Bronchial smooth muscle cell (primary cell): ENCODE measurements around the gene NUP37. TPM values are rescaled to one million over a fixed set of nuclear protein-coding genes. Genes with fewer than 3 reads are reported as not detected.

Experiments
- total RNA-seq: library from RNA; depleted of rRNA; stranded (reverse); fragments of >200 nt; gene quantifications from 2 replicates; pipeline ENCODE4 v1.2.1, GENCODE V29; 2014

Gene NUP37
- total RNA-seq, result 50.3 and 56.5 TPM in 2 replicates

DNA sequence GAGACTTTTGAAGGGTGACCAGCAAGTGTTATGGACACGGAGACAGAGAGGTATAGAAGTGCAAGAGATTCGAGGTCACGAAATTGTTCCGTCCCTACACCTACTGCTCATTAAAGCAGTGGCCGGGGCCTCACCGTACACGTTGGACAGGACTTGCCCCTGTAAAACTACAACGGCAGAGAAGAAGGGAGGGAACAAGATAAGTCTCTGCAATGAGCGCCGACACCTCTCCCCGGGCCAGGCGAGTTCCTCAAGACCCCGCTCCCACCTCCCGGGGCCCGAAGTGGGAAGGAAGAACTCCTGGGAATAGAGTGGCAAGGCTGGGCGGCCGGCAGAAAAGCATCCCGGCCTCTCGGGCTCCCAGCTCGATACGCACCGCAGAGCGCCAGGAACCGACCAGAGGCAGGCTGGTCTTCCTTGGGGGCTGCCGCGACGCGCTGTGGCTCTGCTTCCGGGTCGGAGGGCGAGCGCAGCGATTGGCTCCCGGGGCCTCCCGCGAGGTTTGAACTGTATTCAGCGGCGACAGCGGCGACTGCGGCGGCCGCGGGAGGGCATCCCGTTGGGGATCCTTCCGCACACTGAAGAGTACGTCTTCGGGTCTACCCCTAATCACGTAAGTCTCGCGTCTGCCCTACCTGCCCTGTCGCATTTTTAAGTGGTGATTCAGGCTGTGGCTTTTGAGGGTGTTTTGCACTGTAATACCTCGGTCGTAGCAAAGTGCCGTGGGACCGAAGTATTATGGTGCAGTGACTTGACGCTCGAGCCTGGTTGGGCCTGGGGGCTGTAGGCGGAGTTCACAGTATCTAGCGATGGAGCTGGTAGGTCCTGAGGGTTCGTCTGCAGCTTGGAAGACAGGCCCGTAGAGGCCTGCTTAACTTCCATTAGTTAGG, at the start of gene NUP37, which contains the start of gene PARPBP:
Gene NUP37, minus strand, starts transcription at position 441 of the 890 bp plus-strand sequence. CDS start 1,596 bp downstream, outside the sequence.
Gene PARPBP, plus strand, starts transcription at position 510 of the 890 bp plus-strand sequence. CDS start 3,706 bp downstream, outside the sequence.

GRCh38 chr12:102061560-102062418, 58.1 kb downstream of the NUP37 start, which contains the start of gene WASHC3:
Gene WASHC3, minus strand, starts transcription at chr12:102061991. Its CDS starts 29 bp downstream, at chr12:102061962.

Other genes with a start within 250 kb of the NUP37 start
- gene DRAM1, start 242.5 kb downstream of the NUP37 start, total RNA-seq, result 30.6 and 41.1 TPM in 2 replicates
- gene WASHC3, start 58.1 kb downstream of the NUP37 start, total RNA-seq, result 108 and 140 TPM in 2 replicates
- gene PARPBP, start 69 bp upstream of the NUP37 start, total RNA-seq, result 2.9 and 4.3 TPM in 2 replicates
- gene PMCH, start 77.7 kb upstream of the NUP37 start, total RNA-seq, result 0.16 TPM in 1 of 2 replicates, not detected in the other